Right lobe of liver (tissue), 5 donors: ENCODE results near the gene NUPR1. TPM values are rescaled to one million over a fixed set of nuclear protein-coding genes. Genes with fewer than 3 reads are reported as not detected.

Experiments
- total RNA-seq, 6 experiments: library from RNA; depleted of rRNA in 2 of 6; stranded (reverse); fragments of >200 nt in 2 of 6; fragmentation: NEBNext Ultra II Directional in 3 of 6; extraction: Animal tissue kit (Norgen Biotek cat#: 25700) in 3 of 6; gene quantifications; one replicate each; pipeline versions ENCODE4 v1.1.0 to v1.2.4, GENCODE V29; 2016 to 2023
- donor health status: DM: no; HTN: no; CAD: no.
- donor health status: DM: no; HTN: no; CAD: no.
- donor health status: DM: no; HTN: yes; CAD: no.
- donor health status: DM: no; HTN: yes; CAD: no.

Gene NUPR1
- total RNA-seq, 6 experiments from 2014 or later, result 33.4 to 188 (median 80.7) TPM

Other genes with a start within 250 kb of the NUPR1 start
- under 1 TPM; 0.04 to 0.12 (median 0.07) TPM for gene SBK1, start 246.4 kb downstream of the NUPR1 start, total RNA-seq
- 1 to 10 TPM in 1 of 6 experiments, under 1 TPM in 3, not detected in 2; 0.47 to 2.4 (median 0.72) TPM for gene NPIPB6, start 175.5 kb downstream of the NUPR1 start, total RNA-seq
- gene EIF3CL, start 135.1 kb downstream of the NUPR1 start, total RNA-seq, result 100 to 1,000 TPM in 2 of 6 experiments, 10 to 100 TPM in 1, 1 to 10 TPM in 2, under 1 TPM in 1; 0.07 to 146 (median 19.7) TPM
- gene NPIPB7, start 66.6 kb downstream of the NUPR1 start, total RNA-seq, result not detected
- gene CLN3, start 46.9 kb downstream of the NUPR1 start, total RNA-seq, result 10 to 100 TPM; 16.5 to 47.8 (median 30.7) TPM
- 1 to 10 TPM in 4 of 6 experiments, under 1 TPM in 2; 0.57 to 2.2 (median 1.5) TPM for gene APOBR, start 44.3 kb downstream of the NUPR1 start, total RNA-seq
- 10 to 100 TPM in 1 of 6 experiments, 1 to 10 TPM in 5; 1.1 to 13.9 (median 3.3) TPM for gene IL27, start 32.1 kb downstream of the NUPR1 start, total RNA-seq
- 10 to 100 TPM; 14.5 to 17.9 (median 15.4) TPM for gene SGF29, start 14.9 kb upstream of the NUPR1 start, total RNA-seq
- 10 to 100 TPM; 10.1 to 48.3 (median 18.0) TPM for gene SULT1A2, start 58.1 kb upstream of the NUPR1 start, total RNA-seq
- 100 to 1,000 TPM; 132 to 335 (median 207) TPM for gene SULT1A1, start 71.1 kb upstream of the NUPR1 start, total RNA-seq
- gene NPIPB8, start 99.1 kb upstream of the NUPR1 start, total RNA-seq, result 1 to 10 TPM in 1 of 6 experiments, under 1 TPM in 2, not detected in 3; 0.89 to 2.1 (median 0.93) TPM
- gene EIF3C, start 172.5 kb upstream of the NUPR1 start, total RNA-seq, result 100 to 1,000 TPM; 145 to 260 (median 203) TPM
- 1 to 10 TPM in 3 of 6 experiments, under 1 TPM in 3; 0.40 to 3.4 (median 0.91) TPM for gene NPIPB9, start 212.8 kb upstream of the NUPR1 start, total RNA-seq